ENCODE measurements around the gene ZBTB4. TPM values are rescaled to one million over a fixed set of nuclear protein-coding genes. Genes with fewer than 3 reads are reported as not detected.

ZBTB4 gene
- total and polyA plus RNA-seq, 2 experiments from 2014 or later = 3.6 to 11.2 TPM

DNA sequence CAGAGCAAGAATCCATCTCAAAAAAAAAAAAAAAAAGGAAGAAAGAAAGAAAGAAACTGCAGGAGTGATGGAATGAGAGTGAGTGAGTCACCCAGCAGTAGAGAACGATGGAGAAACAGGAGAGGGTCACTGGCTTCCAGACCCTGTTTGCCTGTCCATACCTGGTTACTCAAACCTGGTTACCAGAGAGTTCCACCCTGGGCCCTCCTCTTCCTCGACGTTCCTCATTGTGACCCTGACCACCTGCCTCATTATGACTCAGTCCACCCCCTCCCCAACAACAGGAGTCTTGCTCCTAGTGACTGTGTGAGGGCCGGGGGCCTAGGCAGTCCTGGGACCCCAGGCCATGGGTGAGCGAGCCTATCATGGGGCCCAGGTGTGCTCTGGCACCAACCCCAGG lies 50.9 kb downstream of the ZBTB4 start, which contains the start of gene SPEM3 (continued):
- TF ChIP-seq, protein P1, sequence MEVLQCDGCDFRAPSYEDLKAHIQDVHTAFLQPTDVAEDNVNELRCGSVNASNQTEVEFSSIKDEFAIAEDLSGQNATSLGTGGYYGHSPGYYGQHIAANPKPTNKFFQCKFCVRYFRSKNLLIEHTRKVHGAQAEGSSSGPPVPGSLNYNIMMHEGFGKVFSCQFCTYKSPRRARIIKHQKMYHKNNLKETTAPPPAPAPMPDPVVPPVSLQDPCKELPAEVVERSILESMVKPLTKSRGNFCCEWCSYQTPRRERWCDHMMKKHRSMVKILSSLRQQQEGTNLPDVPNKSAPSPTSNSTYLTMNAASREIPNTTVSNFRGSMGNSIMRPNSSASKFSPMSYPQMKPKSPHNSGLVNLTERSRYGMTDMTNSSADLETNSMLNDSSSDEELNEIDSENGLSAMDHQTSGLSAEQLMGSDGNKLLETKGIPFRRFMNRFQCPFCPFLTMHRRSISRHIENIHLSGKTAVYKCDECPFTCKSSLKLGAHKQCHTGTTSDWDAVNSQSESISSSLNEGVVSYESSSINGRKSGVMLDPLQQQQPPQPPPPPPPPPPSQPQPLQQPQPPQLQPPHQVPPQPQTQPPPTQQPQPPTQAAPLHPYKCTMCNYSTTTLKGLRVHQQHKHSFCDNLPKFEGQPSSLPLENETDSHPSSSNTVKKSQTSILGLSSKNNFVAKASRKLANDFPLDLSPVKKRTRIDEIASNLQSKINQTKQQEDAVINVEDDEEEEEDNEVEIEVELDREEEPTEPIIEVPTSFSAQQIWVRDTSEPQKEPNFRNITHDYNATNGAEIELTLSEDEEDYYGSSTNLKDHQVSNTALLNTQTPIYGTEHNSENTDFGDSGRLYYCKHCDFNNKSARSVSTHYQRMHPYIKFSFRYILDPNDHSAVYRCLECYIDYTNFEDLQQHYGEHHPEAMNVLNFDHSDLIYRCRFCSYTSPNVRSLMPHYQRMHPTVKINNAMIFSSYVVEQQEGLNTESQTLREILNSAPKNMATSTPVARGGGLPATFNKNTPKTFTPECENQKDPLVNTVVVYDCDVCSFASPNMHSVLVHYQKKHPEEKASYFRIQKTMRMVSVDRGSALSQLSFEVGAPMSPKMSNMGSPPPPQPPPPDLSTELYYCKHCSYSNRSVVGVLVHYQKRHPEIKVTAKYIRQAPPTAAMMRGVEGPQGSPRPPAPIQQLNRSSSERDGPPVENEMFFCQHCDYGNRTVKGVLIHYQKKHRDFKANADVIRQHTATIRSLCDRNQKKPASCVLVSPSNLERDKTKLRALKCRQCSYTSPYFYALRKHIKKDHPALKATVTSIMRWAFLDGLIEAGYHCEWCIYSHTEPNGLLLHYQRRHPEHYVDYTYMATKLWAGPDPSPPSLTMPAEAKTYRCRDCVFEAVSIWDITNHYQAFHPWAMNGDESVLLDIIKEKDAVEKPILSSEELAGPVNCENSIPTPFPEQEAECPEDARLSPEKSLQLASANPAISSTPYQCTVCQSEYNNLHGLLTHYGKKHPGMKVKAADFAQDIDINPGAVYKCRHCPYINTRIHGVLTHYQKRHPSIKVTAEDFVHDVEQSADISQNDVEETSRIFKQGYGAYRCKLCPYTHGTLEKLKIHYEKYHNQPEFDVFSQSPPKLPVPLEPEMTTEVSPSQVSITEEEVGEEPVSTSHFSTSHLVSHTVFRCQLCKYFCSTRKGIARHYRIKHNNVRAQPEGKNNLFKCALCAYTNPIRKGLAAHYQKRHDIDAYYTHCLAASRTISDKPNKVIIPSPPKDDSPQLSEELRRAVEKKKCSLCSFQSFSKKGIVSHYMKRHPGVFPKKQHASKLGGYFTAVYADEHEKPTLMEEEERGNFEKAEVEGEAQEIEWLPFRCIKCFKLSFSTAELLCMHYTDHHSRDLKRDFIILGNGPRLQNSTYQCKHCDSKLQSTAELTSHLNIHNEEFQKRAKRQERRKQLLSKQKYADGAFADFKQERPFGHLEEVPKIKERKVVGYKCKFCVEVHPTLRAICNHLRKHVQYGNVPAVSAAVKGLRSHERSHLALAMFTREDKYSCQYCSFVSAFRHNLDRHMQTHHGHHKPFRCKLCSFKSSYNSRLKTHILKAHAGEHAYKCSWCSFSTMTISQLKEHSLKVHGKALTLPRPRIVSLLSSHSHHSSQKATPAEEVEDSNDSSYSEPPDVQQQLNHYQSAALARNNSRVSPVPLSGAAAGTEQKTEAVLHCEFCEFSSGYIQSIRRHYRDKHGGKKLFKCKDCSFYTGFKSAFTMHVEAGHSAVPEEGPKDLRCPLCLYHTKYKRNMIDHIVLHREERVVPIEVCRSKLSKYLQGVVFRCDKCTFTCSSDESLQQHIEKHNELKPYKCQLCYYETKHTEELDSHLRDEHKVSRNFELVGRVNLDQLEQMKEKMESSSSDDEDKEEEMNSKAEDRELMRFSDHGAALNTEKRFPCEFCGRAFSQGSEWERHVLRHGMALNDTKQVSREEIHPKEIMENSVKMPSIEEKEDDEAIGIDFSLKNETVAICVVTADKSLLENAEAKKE (CRISPR knock-in tag; IDR thresholded peaks at IDR 0.05) = no peak
- TF ChIP-seq ZNF114 (CRISPR knock-in tag; IDR thresholded peaks at IDR 0.05) = no peak
- TF ChIP-seq, protein P2, sequence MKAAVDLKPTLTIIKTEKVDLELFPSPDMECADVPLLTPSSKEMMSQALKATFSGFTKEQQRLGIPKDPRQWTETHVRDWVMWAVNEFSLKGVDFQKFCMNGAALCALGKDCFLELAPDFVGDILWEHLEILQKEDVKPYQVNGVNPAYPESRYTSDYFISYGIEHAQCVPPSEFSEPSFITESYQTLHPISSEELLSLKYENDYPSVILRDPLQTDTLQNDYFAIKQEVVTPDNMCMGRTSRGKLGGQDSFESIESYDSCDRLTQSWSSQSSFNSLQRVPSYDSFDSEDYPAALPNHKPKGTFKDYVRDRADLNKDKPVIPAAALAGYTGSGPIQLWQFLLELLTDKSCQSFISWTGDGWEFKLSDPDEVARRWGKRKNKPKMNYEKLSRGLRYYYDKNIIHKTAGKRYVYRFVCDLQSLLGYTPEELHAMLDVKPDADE (IDR thresholded peaks at IDR 0.05) = no peak
- TF ChIP-seq JUNB (IDR thresholded peaks at IDR 0.05; ENCODE audit: unreplicated experiment) = no peak
- TF ChIP-seq POLR2AphosphoS5 (IDR thresholded peaks at IDR 0.05; ENCODE audit: low read depth) = no peak
- TF ChIP-seq CREB1 (CRISPR knock-in tag; IDR thresholded peaks at IDR 0.05; ENCODE audit: low read depth) = no peak
- TF ChIP-seq, protein P3, sequence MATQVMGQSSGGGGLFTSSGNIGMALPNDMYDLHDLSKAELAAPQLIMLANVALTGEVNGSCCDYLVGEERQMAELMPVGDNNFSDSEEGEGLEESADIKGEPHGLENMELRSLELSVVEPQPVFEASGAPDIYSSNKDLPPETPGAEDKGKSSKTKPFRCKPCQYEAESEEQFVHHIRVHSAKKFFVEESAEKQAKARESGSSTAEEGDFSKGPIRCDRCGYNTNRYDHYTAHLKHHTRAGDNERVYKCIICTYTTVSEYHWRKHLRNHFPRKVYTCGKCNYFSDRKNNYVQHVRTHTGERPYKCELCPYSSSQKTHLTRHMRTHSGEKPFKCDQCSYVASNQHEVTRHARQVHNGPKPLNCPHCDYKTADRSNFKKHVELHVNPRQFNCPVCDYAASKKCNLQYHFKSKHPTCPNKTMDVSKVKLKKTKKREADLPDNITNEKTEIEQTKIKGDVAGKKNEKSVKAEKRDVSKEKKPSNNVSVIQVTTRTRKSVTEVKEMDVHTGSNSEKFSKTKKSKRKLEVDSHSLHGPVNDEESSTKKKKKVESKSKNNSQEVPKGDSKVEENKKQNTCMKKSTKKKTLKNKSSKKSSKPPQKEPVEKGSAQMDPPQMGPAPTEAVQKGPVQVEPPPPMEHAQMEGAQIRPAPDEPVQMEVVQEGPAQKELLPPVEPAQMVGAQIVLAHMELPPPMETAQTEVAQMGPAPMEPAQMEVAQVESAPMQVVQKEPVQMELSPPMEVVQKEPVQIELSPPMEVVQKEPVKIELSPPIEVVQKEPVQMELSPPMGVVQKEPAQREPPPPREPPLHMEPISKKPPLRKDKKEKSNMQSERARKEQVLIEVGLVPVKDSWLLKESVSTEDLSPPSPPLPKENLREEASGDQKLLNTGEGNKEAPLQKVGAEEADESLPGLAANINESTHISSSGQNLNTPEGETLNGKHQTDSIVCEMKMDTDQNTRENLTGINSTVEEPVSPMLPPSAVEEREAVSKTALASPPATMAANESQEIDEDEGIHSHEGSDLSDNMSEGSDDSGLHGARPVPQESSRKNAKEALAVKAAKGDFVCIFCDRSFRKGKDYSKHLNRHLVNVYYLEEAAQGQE (IDR thresholded peaks at IDR 0.05; ENCODE audit: unreplicated experiment) = no peak
- TF ChIP-seq, protein P4, sequence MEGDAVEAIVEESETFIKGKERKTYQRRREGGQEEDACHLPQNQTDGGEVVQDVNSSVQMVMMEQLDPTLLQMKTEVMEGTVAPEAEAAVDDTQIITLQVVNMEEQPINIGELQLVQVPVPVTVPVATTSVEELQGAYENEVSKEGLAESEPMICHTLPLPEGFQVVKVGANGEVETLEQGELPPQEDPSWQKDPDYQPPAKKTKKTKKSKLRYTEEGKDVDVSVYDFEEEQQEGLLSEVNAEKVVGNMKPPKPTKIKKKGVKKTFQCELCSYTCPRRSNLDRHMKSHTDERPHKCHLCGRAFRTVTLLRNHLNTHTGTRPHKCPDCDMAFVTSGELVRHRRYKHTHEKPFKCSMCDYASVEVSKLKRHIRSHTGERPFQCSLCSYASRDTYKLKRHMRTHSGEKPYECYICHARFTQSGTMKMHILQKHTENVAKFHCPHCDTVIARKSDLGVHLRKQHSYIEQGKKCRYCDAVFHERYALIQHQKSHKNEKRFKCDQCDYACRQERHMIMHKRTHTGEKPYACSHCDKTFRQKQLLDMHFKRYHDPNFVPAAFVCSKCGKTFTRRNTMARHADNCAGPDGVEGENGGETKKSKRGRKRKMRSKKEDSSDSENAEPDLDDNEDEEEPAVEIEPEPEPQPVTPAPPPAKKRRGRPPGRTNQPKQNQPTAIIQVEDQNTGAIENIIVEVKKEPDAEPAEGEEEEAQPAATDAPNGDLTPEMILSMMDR (conservative IDR thresholded peaks at IDR 0.05; ENCODE audit: low read depth in 2 of 2) = no peak
